ENCODE data around the gene SPINT1. TPM values are rescaled to one million over a fixed set of nuclear protein-coding genes. Genes with fewer than 3 reads are reported as not detected.

Gene SPINT1
- total RNA-seq, 1 donor from 2014 or later: 96.8 TPM

DNA sequence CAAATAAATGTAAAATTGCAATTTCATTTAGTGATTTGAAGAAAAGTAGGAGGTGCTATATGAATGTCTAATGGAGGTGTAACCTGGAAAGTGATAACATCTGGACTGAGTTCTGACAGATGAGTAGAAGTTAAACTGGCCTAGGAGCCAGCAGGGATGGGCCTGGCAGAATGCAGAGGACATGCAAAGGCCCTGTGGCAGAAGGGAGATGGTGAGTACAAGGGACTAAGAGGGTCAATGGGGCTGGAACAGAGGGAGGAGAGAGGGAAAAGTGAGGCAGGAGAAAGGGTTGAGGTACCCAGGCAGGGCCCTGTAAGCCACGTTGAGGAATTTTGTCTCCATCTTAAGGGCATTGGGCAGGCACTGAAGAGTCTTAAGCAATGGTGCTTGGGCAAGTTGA lies 12.0 kb upstream of the SPINT1 start:
- DNase-seq: no peak
- ATAC-seq: no peak
- H3K27me3 ChIP-seq: no peaks in the 10 kb centered on the region
- no peaks in the 10 kb centered on the region for H3K36me3 ChIP-seq
- H3K4me1 ChIP-seq: no peaks in the 10 kb centered on the region
- H3K9me3 ChIP-seq: no peaks in the 10 kb centered on the region
- intact Hi-C loops (cut with DNase I): no loop called here
- H3K4me3 ChIP-seq: no peak overlapping the region
- H3K27ac ChIP-seq: no peak overlapping the region
- TF ChIP-seq CTCF (IDR thresholded peaks at IDR 0.05): no peak

- Histone ChIP-seq H3K4me1 (no peaks in the 10 kb centered on the region), H3K9me3 (no peaks in the 10 kb centered on the region), H3K36me3 (no peaks in the 10 kb centered on the region), H3K27me3 (no peaks in the 10 kb centered on the region), H3K4me3 (no peak overlapping the region), H3K27ac (no peak overlapping the region)
- ATAC-seq (no peak), DNase-seq (no peak)
- intact Hi-C loops (cut with DNase I): no loop called here
- TF ChIP-seq CTCF (IDR thresholded peaks at IDR 0.05): no peak
These were observed 10.9 kb upstream of the SPINT1 start for GRCh38 chr15:40832903-40833302.

- TF ChIP-seq CTCF (IDR thresholded peaks at IDR 0.05): no peak
- H3K27me3 ChIP-seq: no peaks in the 10 kb centered on the region
- no peaks in the 10 kb centered on the region for H3K4me1 ChIP-seq
- DNase-seq: no peak
- intact Hi-C loops (cut with DNase I): no loop called here
- H3K4me3 ChIP-seq: no peak overlapping the region
- no peaks in the 10 kb centered on the region for H3K9me3 ChIP-seq
- ATAC-seq: no peak
- H3K36me3 ChIP-seq: no peaks in the 10 kb centered on the region
- H3K27ac ChIP-seq: no peak overlapping the region
These were observed 7.8 kb upstream of the SPINT1 start for GRCh38 chr15:40836020-40836419.

DNA sequence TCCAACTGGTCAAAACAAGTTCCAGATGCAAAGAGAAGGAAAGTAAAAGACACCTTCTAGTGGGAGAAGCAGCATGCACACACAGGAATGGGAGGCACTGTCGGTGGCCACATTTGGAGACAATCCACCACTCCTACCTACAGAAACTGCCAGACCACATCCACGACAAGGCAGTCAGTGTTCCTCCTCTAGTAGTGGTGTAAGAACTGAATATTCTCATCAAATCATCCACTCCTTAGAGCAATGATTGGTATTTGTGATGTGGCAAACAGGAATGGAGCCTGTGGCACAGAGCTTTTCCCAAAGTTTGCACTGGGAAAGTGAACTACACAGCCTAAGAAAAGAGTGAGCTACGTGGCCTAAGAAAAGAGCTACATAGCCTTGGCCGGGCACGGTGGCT lies 5.1 kb upstream of the SPINT1 start:
- no peaks in the 10 kb centered on the region for H3K36me3 ChIP-seq
- TF ChIP-seq CTCF (IDR thresholded peaks at IDR 0.05): no peak
- H3K9me3 ChIP-seq: no peaks in the 10 kb centered on the region
- H3K4me3 ChIP-seq: no peak overlapping the region
- ATAC-seq (no peak), DNase-seq (no peak)
- intact Hi-C loops (cut with DNase I): no loop called here
- H3K27ac ChIP-seq: no peak overlapping the region
- H3K27me3 ChIP-seq: no peaks in the 10 kb centered on the region
- no peaks in the 10 kb centered on the region for H3K4me1 ChIP-seq

DNA sequence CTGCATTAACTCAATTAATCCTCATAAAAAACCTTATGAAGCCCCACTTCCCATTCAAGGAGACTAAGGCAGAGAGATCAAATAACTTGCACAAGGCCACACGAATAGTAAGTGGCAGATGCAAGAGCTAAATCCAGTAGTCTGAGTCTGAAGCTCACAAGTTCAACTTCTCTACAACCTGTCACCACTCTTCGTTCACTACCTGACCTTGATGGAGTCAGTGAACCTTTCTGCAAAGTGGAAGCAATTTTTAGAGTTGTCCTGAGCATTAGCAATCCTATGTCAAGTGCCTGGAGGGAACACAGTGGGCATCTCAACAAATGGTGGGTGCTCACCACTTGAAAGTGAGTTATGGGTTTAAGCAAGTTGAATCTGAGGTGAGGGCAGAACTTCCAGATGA lies 2.1 kb upstream of the SPINT1 start:
- H3K4me3 ChIP-seq: no peak overlapping the region
- peaks cover 17% of the 10 kb centered on the region for H3K4me1 ChIP-seq
- intact Hi-C loops (cut with DNase I): no loop called here
- no peaks in the 10 kb centered on the region for H3K36me3 ChIP-seq
- DNase-seq (no peak), ATAC-seq (no peak)
- H3K27me3 ChIP-seq: peaks cover 6% of the 10 kb centered on the region
- H3K9me3 ChIP-seq: no peaks in the 10 kb centered on the region
- no peak overlapping the region for H3K27ac ChIP-seq
- no peak for TF ChIP-seq CTCF (IDR thresholded peaks at IDR 0.05)

- Histone ChIP-seq H3K9me3 (no peaks in the 10 kb centered on the region), H3K4me1 (peaks cover 31% of the 10 kb centered on the region), H3K4me3 (peak overlapping the region; percentile 70), H3K27ac (peak overlapping the region; percentile 83), H3K36me3 (no peaks in the 10 kb centered on the region), H3K27me3 (peaks cover 6% of the 10 kb centered on the region)
- no peak for TF ChIP-seq CTCF (IDR thresholded peaks at IDR 0.05)
- intact Hi-C loops (cut with DNase I): no loop called here
- ATAC-seq (no peak), DNase-seq (no peak)
These were observed 475 bp upstream of the SPINT1 start for GRCh38 chr15:40843261-40843884.
